Posterior cingulate gyrus (tissue), 11 donors: ENCODE data around the gene CNTF.
"Not testable (repeated sequence)": the region's sequence is repeated elsewhere in the genome, so short reads cannot be mapped to it uniquely, and the experiment has no call there.

Experiments used
- DNase-seq, 10 donors: peaks; one replicate each; pipeline versions ENCODE4 v3.0.0 to v3.0.0-alpha.2; 2020 to 2021; ENCODE audit warnings: mixed read lengths in 3 of 10
- intact Hi-C: fragments of 100-400 bp; cut with DNase I; formaldehyde crosslinking; loops from one replicate; pipeline ENCODE4 v1.15.1; 2023

Gene CNTF

GRCh38 chr11:58622344-58622743 is at the start of gene CNTF:
CNTF (plus strand) TSS chr11:58622665; CDS start chr11:58622753, 88 bp downstream.
- DNase-seq, result no peak
- intact Hi-C loops, result no loop called here

- peak in 2 of 10 donors; percentile 66 to 67 for DNase-seq
- intact Hi-C loops, result not testable (repeated sequence)
Observed at GRCh38 chr11:58572906-58573305, 49.6 kb upstream of the CNTF start.

DNA sequence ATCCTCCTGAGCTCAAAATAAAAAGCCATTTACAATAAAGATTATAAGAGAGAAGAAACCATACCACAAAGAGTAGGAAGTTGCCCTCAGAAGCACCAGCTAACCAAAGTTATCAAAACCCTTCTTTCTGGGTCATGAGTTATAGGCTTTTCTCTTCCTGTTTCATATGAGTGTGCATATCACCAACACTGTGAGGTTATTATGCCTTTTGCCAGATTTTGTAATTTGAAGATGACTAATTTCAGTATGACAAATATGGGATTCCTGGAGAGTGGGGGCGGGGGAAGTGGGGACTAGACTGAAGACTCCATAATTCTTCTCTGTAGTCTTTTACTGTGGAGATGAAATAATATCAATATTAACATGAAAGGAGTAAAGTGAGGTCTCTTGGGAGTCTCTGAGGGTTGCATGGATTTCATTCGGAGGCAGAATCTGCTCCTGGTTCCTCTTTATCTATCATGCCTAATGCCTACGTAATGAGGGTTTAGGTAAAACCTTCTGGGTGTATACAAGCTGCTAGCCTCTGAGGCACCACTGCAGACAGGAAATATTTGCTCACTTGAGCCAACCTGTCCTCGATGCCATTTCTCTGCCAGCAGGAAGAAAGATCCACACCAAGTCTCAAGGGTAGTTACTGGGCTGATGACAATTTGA is 48.9 kb upstream of the CNTF start:
- intact Hi-C loops, result no loop called here
- no peak for DNase-seq

GRCh38 chr11:58574881-58575280 is 47.6 kb upstream of the CNTF start:
- intact Hi-C loops, result no loop called here
- no peak for DNase-seq

DNA sequence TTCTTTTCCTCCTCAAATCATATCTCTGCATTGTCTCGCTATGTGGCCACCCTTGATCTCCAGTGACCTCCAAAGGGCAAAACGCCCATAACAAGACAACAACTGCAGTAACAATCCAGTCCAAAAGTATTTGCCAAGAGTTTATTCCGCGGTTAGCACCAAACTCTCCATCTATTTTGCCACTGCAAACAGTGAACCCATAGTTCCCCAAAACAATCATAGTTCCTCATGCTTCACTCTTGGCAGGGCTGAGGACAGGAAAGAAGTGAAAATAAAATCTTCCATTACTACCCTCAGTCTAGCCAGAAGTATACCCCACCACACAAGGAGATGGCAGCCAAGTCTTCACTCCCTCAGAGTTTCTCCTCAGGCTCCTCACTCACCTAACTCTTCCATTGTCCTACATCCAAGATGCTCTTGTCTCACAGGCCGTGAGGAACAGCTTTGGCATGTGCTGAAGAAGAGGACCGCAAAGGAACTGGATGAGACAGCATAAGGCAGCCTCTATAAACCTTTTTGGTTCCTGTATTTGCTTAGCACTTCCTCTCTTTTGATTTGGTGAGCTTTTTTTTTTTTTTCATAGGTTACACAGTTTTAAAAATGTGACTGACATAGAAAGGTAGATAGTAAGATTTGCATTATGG is 47.0 kb upstream of the CNTF start, which contains the start of gene LPXN:
LPXN (minus strand) TSS at position 480 of the 644 bp plus-strand sequence; CDS start at position 396, 84 bp downstream.
- intact Hi-C loops, result loop anchor here (2.0 kb wide), 1 partner anchor 99 kb away; no protein-coding TSS in a partner anchor

DNA sequence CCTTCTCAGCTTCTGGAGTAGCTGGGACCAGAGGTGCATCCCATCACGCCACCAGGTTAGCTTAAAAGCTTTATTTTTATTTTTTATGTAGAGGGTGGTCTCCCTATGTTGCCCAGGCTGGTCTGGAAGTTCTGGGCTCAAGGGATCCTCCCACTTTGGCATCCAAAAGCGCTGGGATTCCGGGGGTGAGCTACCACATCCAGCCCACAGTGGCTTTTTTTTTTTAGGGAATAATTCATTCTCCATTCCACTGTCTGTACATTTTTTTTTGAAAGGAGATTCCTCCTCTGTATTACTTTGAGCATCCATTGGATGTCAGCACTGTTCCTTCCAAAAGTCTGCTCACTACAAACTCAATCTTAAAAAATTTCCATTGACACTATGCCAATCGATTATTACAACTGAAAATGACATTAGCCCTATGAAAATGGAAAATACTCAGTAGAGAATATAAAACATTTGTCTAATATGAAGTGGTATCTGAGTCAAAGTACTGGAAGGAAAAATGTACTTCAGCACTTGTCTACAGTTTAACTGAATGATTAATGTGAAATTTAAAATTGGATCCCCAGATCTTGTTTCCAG is 45.5 kb upstream of the CNTF start:
- DNase-seq, result no peak

More for the DNA sequence above, 47.0 kb upstream of the CNTF start, which contains the start of gene LPXN:
- peak in 1 of 10 donors; percentile 14 for DNase-seq

GRCh38 chr11:58577555-58578135 is 44.8 kb upstream of the CNTF start:
- peak in 5 of 10 donors; percentile 12 to 84 (median 77) for DNase-seq
- intact Hi-C loops, result loop anchor here (2.0 kb wide), 1 partner anchor 97 kb away; no protein-coding TSS in a partner anchor

More for the DNA sequence above, 45.5 kb upstream of the CNTF start:
- intact Hi-C loops, result loop anchor here (2.0 kb wide), 1 partner anchor 98 kb away; no protein-coding TSS in a partner anchor

- peak; percentile 87 to 98 (median 90) for DNase-seq
- intact Hi-C loops, result no loop called here
Observed at GRCh38 chr11:58578136-58578634, 44.3 kb upstream of the CNTF start.

DNA sequence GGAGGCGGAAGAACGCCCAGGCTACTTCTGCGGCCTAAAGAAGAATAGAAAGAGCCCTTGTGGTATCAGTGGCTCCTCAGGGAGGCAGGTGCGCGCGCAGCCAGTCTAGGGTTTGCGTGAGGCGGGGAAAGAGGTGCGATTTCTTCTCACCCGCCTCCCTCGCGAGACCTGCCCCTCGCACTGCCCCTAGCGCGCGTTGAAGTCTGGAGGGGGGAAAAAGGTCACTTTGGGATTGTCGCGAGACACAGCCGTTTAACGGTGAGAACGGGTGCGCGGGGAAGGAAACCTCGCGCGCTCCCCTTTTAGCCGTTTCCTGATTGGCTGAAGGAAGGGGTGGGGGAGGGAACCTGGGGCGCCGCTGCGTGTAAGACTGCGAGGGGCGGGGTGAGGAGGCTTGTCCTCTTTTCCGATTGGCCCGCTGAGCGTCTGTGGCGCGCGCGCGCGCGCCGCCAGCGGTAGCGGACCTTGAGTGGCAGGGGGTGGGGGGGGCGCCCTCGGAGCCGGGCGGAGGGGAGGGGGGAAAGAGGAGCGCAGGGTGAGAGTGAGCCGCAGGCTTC is 43.8 kb upstream of the CNTF start, which contains the start of gene ZFP91:
ZFP91 (plus strand) TSS at position 429 of the 557 bp plus-strand sequence. CDS start 219 bp downstream, outside the sequence.
- intact Hi-C loops, result no loop called here
- DNase-seq, result peak; percentile 93 to 98 (median 96)

DNA sequence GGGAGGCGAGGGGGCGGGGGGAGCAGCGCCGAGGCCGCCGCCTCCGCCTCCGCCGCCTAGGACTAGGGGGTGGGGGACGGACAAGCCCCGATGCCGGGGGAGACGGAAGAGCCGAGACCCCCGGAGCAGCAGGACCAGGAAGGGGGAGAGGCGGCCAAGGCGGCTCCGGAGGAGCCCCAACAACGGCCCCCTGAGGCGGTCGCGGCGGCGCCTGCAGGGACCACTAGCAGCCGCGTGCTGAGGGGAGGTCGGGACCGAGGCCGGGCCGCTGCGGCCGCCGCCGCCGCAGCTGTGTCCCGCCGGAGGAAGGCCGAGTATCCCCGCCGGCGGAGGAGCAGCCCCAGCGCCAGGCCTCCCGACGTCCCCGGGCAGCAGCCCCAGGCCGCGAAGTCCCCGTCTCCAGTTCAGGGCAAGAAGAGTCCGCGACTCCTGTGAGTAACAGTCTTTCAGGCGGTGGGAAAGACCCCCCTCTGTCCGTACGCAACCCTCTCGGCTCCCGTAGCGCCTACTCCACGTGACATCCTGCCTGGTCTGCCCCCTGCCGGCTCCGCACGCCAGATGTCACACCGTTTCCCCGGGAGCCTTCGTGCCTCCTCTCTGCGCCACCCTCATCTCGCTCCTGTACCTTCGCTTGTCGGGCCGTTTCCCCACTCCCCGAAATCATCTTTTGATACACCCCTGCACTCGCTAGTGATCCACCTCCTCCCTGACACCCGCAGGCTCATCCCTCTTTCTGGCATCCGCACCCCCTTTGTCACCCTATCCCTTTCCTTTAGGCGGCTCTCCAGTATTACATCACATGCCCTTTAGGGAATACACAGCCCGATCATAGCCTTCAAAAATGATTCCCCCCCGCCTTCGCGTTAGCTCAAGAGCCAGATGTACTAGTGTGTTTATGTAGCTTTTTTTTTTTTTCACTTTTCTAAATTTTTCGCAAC is 43.0 kb upstream of the CNTF start:
- intact Hi-C loops, result loop anchor here (5.0 kb wide), 1 partner anchor 38 kb away; no protein-coding TSS in a partner anchor
- DNase-seq, result peak; percentile 88 to 98 (median 93)

- intact Hi-C loops, result loop anchor here (5.0 kb wide), 1 partner anchor 37 kb away; no protein-coding TSS in a partner anchor
- DNase-seq, result no peak
Observed at GRCh38 chr11:58580311-58580710, 42.2 kb upstream of the CNTF start.

DNA sequence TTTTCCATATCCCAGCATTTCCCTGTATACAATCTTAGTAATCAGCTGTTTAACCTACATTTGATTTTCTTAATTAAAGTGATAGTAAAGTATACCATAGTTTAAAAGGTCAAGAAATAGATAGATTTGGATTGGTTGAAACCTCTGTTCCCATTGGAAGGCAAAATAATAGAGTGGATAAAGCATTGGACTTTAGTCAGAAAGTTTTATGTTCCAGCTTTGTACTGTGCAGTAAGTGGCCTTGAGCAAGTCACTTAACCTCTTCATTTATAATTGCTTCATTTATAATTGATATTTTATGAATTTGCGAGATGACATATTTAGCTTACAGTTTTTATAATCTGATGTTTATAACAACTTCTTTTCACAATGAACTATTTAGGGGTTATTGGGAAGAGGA is 40.0 kb upstream of the CNTF start:
- intact Hi-C loops, result loop anchor here (5.0 kb wide), 1 partner anchor 35 kb away; no protein-coding TSS in a partner anchor
- no peak for DNase-seq

- no peak for DNase-seq
- intact Hi-C loops, result no loop called here
Observed at GRCh38 chr11:58586998-58587397, 35.5 kb upstream of the CNTF start.

- DNase-seq, result no peak
- intact Hi-C loops, result no loop called here
Observed at GRCh38 chr11:58591659-58592058, 30.8 kb upstream of the CNTF start.

GRCh38 chr11:58592760-58593472 is 29.5 kb upstream of the CNTF start:
- DNase-seq, result peak in 1 of 10 donors; percentile 26
- intact Hi-C loops, result no loop called here

- intact Hi-C loops, result no loop called here
- no peak for DNase-seq
Observed at GRCh38 chr11:58594826-58595225, 27.6 kb upstream of the CNTF start.

GRCh38 chr11:58596621-58597020 is 25.8 kb upstream of the CNTF start:
- no peak for DNase-seq
- intact Hi-C loops, result no loop called here

DNA sequence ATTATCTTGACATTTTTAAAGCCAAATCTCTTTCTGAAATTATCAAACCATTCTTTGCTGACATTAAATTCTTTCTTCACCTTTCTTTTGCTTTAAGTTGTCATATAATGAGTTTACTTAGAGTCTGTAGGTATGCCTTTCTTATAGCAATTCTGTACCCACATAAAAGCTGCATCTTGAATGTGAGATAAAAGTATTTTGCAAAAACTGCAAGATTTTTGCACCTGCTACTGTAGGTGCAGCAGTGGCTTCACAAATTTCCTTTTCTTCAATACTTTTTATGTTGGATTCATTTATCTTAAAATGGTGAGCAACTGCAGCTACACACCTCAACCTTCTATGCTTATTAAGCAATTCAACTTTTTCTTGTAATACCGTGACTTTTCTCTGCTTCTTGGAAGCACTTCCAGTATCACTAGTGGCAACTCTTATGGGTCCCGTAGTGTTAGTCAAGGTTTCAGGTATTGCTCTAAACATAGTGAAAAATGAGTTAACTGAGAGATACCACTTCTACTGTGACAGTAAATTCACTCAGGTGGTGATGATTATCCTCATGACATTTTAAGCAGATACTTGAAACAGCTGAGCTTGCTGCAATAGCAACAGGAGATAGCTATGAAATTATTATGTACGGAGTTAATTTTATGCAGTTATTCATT is 24.9 kb upstream of the CNTF start:
- intact Hi-C loops, result no loop called here
- no peak for DNase-seq
